GM21529 (cell line): ENCODE data around the gene GNA12.

Source experiments
- ATAC-seq: cut with Tn5 transposase; IDR thresholded peaks from one replicate; pipeline ENCODE4 v1.9.1; 2021; ENCODE audit not compliant: unreplicated experiment

Gene GNA12

DNA sequence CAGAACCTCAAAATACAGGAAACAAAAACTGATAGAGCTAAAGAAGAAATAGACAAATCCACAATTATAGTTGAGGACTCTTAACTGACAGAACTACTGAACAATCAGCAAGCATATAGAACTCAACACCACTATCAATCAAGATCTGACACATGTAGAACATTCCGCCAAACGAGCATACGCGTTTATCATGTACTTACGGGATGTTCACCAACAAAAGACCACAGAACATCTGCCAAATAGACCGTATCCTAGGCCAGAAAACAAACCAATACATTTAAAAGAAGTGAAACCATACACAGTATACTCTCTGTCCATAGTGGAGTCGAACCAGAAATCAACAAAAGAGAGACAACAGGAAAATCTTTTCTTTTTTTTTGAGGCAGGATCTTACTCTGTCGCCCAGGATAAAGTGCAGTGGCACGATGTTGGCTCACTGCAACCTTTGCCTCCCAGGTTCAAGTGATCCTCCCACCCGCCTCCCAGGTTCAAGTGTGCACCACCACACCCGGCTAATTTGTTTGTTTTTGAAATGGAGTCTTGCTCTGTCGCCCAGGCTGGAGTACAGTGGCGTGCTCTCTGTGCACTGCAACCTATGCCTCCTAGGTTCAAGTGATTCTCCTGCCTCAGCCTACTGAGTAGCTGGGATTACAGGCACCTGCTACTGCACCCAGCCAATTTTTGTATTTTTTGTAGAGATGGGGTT is 5.1 kb downstream of the GNA12 start:
- no peak for ATAC-seq

GRCh38 chr7:2838451-2838850 is 5.7 kb downstream of the GNA12 start:
- no peak for ATAC-seq

DNA sequence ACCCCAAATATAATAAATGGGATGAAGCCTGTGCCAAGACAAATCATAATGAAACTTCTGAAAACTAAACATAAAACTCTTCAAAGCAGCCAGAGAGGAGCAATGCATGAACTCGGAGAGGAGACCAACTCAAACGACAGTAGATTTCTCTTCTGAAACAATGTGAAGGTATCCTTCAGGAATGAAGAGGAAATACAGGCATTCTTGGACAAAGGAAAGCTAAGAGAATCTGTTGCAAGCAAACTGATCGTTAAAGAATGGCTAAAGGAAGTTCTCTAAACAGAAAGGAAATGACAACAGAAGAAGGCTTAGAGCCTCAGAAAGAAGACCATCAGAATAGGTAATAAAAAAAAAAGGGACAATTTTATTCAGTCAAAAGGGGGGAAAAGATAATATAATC is 6.6 kb downstream of the GNA12 start:
- ATAC-seq, result no peak

DNA sequence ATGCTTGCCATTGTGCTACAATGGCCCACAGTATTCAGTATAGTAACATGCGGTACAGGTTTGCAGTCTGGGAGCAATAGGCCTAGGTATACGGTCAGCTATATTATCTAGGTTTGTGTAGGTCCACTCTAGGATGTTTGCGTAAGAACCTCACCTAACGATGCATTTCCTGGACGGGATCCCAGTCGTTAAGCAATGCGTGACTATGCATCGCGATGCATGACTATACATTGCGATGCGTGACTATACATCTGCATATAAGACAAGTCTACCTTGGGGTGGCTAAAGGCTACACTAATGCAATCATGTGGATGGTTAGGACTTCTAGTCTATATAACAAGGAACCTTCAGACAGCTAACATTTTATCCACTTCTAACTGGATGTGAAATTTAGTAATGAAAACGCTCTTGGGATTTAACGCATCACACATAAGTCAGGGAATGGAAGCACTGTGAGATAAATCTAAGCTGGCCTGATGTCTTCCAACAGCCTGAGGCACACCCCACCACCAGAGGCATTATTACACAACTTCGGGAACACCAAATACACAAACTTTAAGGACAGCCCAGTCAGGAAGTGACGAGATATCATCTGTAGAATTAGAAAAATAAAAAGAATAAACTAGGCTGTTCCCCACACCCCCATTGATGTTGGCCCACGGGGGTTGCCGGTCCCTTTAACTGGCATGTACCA is 9.2 kb downstream of the GNA12 start:
- ATAC-seq, result no peak

- no peak for ATAC-seq
These were observed 10.8 kb downstream of the GNA12 start for GRCh38 chr7:2833083-2833910.

- ATAC-seq, result no peak
These were observed 11.6 kb downstream of the GNA12 start for GRCh38 chr7:2832461-2832860.

DNA sequence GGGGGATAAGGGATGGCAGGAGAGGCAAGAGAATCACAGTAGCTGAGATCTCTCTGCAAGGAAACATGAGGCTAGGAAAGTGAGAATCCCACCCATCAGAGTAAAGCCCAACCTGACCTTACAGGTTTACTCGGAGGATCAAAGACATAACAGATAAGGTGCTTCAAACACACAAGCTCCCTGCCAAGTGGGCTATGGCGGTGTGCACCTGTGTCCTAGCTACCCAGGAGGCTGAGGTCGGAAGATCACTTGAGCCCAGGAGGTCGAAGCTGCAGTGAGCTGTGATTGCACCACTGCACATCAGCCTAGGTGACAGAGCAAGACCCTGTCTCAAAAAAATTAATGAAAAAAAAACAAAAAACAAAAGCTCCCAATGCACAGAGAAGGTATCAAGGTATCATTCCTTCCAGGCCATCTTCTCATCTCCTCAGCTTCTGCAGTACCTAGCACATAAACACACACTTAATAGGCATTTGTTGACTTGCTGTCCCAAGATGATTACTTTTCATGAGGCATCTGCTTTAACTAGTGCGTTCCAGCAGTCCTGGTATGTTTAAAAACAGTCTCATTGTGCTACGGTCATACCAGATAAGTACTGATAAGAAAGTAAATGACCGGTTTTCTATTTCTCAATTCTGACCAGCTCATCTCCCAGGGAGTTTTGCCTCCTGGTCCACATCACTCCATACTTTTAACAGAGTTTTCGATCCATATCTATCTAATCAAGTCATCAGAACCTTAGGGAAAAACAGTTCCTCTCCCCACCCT is 13.3 kb downstream of the GNA12 start:
- ATAC-seq, result no peak

DNA sequence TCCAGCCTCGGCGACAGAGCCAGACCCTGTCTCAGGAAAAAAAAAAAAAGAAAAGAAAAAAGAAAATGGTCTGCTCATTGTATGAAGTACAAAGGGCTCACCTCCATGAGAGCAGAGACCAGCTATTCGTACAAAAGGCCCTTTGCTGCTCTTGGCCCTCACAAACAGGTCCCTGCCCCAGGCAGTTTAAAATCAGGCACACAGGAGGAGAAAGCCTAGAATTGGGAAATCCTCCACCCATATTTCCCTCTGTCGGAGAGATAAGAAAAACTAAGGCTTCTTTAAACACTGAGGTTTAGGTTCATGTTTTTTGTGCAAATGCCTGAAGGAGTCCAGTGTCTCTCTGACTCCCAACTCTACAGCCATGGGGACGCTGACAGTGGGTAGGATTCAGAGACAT is 15.1 kb downstream of the GNA12 start:
- ATAC-seq, result no peak

- ATAC-seq, result no peak
These were observed 17.3 kb downstream of the GNA12 start for GRCh38 chr7:2826771-2827170.

- no peak for ATAC-seq
These were observed 18.4 kb downstream of the GNA12 start for GRCh38 chr7:2825559-2826227.

DNA sequence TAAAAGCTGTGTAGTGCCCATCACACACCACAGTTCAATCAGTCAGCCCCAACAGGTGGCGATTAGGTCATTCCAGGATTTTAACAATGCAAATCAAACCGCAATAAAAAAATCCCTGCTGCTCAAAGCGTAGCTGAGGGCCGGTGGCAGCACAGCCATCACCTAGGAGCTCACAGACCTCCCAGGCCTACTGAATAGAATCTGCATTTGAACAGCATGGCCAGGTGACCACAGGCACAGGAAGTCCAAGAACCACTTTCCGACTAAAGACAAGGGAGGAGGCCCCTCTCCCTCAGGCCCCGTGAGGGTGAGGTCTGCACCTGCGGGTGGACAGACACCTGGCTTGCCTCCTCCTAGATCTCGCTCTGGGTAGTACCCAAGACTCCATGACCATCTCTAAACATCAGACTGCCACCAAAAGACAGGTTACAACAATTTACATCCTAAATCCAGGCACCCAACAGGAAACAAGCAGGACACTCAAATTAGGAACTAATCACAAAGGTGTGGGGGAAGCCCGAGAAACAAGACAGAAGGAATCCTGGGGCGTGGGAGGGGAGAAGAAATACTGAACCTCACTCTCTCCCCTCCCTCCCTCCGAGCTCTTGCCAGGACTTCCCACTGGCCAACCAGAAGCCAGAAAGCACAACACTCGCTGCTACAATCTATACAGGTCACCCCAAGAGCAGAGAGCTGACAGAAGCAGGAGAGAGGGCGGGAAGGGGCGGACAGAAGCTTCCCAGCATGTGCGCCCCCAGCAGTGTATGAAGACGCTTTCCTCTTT is 19.2 kb downstream of the GNA12 start:
- peak; percentile 76 for ATAC-seq

DNA sequence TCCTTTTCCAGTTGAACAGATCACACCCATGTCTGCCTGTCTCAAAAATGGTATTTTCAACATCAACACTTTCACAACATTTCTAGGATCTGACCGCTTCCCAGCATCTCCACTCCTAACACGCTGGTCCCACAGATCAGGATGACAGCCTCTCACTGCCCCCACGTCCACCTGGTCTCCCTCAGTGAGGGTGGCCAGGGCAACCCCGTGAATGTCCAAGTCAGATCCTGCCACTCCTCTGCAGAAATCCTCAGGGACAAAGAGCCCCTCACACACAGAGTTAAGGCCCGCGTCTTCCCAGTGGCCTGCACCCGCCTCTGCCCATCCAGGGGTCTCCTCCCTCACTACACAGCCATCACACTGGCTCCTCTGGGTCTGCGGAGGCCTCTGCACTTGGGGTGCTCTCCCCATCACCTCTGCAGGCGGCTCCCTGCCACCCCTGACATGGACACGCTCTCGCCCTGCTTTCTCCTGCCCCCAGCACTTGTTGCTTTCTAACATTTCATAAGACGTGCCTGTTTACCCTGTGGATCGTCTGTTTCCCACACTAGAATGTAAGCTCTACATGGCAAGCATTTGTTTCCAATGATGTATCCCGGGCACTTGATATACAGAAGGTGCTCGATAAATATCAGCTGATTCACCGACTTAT is 20.0 kb downstream of the GNA12 start:
- no peak for ATAC-seq

- ATAC-seq, result no peak
These were observed 21.0 kb downstream of the GNA12 start for GRCh38 chr7:2823130-2823529.

GRCh38 chr7:2821842-2822507 is 22.1 kb downstream of the GNA12 start:
- peak; percentile 35 for ATAC-seq

GRCh38 chr7:2821161-2821841 is 22.8 kb downstream of the GNA12 start:
- ATAC-seq, result peak; percentile 45

DNA sequence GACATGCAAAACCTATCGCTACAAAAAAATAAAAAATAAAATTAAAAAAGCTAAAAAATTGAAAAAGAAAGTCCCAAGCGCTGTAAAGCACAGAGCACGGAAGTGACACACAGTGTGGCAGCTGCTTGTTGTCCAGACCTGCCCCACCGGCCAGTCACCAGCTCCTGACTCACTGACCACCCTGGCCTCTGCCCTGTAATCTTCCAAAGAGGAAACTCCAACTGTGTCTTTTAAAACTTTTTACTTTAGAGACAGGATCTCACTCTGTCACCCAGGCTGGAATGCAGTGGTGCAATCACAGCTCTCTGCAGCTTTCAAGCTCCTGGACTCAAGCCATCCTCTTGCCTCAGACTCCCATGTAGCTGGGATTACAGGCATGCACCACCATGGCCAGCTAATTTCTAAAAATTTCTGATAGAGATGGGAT is 23.6 kb downstream of the GNA12 start:
- ATAC-seq, result no peak

DNA sequence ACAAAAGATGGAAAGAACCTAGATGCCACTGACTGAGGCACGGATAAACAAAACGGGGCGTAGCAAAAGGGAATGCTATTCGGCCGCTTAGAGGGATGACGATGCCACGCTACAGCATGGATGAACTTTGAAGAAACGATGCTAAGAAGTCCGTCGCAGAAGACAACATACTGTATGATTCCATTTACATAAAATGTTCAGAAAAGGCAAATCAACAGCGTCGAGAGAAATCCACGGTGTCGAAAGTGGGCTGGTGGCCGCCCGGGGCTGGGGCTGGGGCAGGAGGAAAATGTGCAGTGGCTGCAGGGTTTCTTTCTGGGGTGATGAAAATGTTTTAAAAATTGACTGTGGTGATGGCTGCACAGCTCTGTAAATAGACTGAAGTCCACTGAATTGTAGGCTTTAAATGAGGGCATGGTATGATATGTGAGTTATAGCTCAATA is 24.1 kb downstream of the GNA12 start:
- ATAC-seq, result no peak
